DND-41 (cell line): ENCODE measurements around the gene TPD52L1.

ENCODE experiments used
- ATAC-seq: fragments of 200-7000 bp; cut with Tn5 transposase; 3 replicates; pipeline ENCODE4 v1.9.1; 2021; ENCODE audit warnings: low read depth; ENCODE audit not compliant: insufficient read depth
- DNase-seq: peaks from one replicate; pipeline ENCODE4 v3.0.0-alpha.2; 2020
- H2AFZ ChIP-seq: 2 replicates; pipeline ENCODE4 v1.6.0; 2012; ENCODE audit warnings: low read depth, low read length
- H3K27ac ChIP-seq: 2 replicates; pipeline ENCODE4 v1.5.1; 2012; ENCODE audit warnings: low read length, inconsistent platforms
- H3K27me3 ChIP-seq: fragments of 200-600 bp; sonication (generic); 2 replicates; pipeline ENCODE4 v1.6.0; 2012; ENCODE audit warnings: low read length, mild to moderate bottlenecking, inconsistent platforms; ENCODE audit not compliant: insufficient read depth, poor library complexity
- H3K36me3 ChIP-seq: 2 replicates; pipeline ENCODE4 v1.5.1; 2012; ENCODE audit warnings: low read length, inconsistent platforms; ENCODE audit not compliant: insufficient read depth
- H3K4me1 ChIP-seq: 2 replicates; pipeline ENCODE4 v1.5.1; 2012; ENCODE audit warnings: mild to moderate bottlenecking, low read length; ENCODE audit not compliant: insufficient read depth
- H3K4me2 ChIP-seq: 2 replicates; pipeline ENCODE4 v1.6.0; 2012; ENCODE audit warnings: mild to moderate bottlenecking, moderate library complexity, low read length, inconsistent platforms; ENCODE audit not compliant: insufficient read depth
- H3K4me3 ChIP-seq, 2 experiments: fragments of 200-600 bp in 1 of 2; shearing (Covaris generic) in 1 of 2; 2 replicates each; pipeline ENCODE4 v1.5.1; 2012 to 2016; ENCODE audit warnings: inconsistent platforms in 2 of 2, low read length in 2 of 2, mild to moderate bottlenecking in 2 of 2, low read depth in 1 of 2, moderate library complexity in 1 of 2
- H3K79me2 ChIP-seq: 2 replicates; pipeline ENCODE4 v1.6.0; 2012; ENCODE audit warnings: low read length, inconsistent platforms; ENCODE audit not compliant: insufficient read depth
- H3K9ac ChIP-seq: 2 replicates; pipeline ENCODE4 v1.6.0; 2012; ENCODE audit warnings: low read depth, mild to moderate bottlenecking, inconsistent platforms, low read length, moderate library complexity
- H3K9me3 ChIP-seq: 2 replicates; pipeline ENCODE4 v1.5.1; 2012; ENCODE audit warnings: low read length, moderate library complexity, mild to moderate bottlenecking, inconsistent platforms; ENCODE audit not compliant: insufficient read depth, severe bottlenecking
- H4K20me1 ChIP-seq: 2 replicates; pipeline ENCODE4 v1.6.0; 2012; ENCODE audit warnings: low read length; ENCODE audit not compliant: insufficient read depth
- EZH2 ChIP-seq: IDR thresholded peaks from 3 replicates; pipeline ENCODE4 v1.6.1; 2012; ENCODE audit warnings: borderline replicate concordance, low read depth, mild to moderate bottlenecking, moderate library complexity, low read length, inconsistent platforms; ENCODE audit not compliant: severe bottlenecking
- TF ChIP-seq, protein P1 (sequence below): IDR thresholded peaks from 2 replicates; pipeline ENCODE4 v1.5.1; 2012; ENCODE audit warnings: borderline replicate concordance, low read length, moderate library complexity, mild to moderate bottlenecking; ENCODE audit not compliant: poor library complexity, severe bottlenecking; ENCODE audit errors: extremely low read depth

Gene TPD52L1

DNA sequence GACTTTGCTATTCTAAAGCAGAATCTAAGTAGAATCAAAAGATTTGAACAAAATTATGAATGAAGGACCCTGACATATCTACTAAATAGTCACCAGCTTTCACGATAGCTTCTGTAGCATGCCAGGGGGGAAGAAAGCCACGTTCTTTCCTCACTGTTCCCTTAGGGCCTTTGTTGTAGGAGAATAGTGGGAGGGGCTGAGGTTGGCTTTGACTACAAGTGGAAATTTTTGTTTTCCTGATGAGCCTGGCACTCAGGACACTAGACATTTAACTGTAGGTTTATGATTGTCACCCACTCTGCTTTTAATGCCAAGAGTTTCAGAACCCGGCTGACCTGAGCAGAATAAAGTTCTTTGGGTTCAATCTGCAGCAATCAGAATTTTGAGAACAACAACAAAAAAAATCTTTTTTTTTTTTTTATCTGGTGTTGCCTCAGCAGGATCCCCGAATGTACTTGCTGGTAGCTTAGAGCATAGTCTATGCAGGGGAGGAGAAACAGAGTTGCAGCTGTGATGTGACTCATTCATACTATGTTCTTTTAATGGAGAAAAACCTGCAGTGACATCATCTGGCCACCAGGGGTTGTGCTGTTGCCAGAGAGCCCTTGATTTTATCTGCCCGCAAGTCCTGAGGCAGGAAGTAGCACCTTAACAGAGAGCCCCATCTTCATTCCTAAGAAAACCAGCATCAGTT is 38.5 kb downstream of the TPD52L1 start:
- Histone ChIP-seq H3K27ac (no peak overlapping the region), H3K36me3 (no peaks in the 10 kb centered on the region), H4K20me1 (no peaks in the 10 kb centered on the region), H3K4me2 (no peak overlapping the region), H3K79me2 (no peaks in the 10 kb centered on the region), H3K9ac (no peak overlapping the region), H3K27me3 (no peaks in the 10 kb centered on the region), H3K4me3 (no peak overlapping the region), H3K9me3 (no peaks in the 10 kb centered on the region), H2AFZ (0 out of 2 replicates have a peak overlapping the region, but pooled peaks have one; percentile 56), H3K4me1 (peaks cover 5% of the 10 kb centered on the region; the same call in 1 of the 2 replicates)
- ATAC-seq, result peak; percentile 98
- TF ChIP-seq EZH2, result no peak
- TF ChIP-seq, protein P1, sequence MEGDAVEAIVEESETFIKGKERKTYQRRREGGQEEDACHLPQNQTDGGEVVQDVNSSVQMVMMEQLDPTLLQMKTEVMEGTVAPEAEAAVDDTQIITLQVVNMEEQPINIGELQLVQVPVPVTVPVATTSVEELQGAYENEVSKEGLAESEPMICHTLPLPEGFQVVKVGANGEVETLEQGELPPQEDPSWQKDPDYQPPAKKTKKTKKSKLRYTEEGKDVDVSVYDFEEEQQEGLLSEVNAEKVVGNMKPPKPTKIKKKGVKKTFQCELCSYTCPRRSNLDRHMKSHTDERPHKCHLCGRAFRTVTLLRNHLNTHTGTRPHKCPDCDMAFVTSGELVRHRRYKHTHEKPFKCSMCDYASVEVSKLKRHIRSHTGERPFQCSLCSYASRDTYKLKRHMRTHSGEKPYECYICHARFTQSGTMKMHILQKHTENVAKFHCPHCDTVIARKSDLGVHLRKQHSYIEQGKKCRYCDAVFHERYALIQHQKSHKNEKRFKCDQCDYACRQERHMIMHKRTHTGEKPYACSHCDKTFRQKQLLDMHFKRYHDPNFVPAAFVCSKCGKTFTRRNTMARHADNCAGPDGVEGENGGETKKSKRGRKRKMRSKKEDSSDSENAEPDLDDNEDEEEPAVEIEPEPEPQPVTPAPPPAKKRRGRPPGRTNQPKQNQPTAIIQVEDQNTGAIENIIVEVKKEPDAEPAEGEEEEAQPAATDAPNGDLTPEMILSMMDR, result peak; percentile 84
- DNase-seq, result peak; percentile 73

DNA sequence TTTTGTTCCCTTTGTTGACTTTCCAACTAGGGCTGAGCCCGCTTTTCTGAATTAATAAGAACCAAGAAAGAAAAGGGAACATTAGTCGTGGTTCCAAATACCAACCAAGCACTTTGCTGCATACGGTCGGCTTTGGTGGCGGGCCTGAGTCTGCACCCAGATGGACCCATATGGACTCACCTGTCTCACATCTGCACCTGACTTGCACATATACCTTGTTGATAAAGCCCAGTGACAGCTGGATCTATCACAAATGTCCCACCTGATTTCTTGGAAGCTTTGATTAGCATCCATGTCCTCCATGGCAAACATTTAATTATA is 39.0 kb downstream of the TPD52L1 start:
- Histone ChIP-seq H3K27ac (no peak overlapping the region), H3K9me3 (no peaks in the 10 kb centered on the region), H3K36me3 (no peaks in the 10 kb centered on the region), H3K9ac (no peak overlapping the region), H3K4me1 (peaks cover 5% of the 10 kb centered on the region; the same call in 1 of the 2 replicates), H3K4me2 (no peak overlapping the region), H3K4me3 (no peak overlapping the region), H2AFZ (0 out of 2 replicates have a peak overlapping the region, but pooled peaks have one; percentile 56), H3K27me3 (no peaks in the 10 kb centered on the region), H3K79me2 (no peaks in the 10 kb centered on the region), H4K20me1 (no peaks in the 10 kb centered on the region)
- DNase-seq, result no peak
- TF ChIP-seq, protein P1, result no peak
- no peak for TF ChIP-seq EZH2
- ATAC-seq, result no peak

DNA sequence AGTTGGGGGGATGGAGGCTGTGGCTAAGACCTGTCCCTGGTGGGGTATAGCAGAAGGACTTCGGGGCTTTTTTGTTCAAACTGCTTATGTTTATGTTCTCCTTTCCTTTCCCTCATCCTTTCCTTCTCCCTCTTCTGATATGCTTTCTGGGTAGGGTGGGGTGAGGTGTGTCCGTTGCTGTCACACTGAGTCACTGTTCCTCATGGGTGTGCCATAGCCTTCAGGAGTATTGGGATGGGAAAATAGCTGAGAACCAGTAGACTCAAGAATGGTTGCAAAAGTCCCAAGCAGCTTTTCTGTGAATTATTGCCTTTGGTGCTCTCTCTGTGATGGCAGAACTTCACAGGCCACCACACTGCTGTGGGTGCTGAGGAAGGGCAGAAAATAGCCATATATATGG is 39.6 kb downstream of the TPD52L1 start:
- no peak overlapping the region for H3K4me2 ChIP-seq
- DNase-seq (no peak), ATAC-seq (no peak)
- no peaks in the 10 kb centered on the region for H4K20me1 ChIP-seq
- H3K36me3 ChIP-seq, result no peaks in the 10 kb centered on the region
- peaks cover 5% of the 10 kb centered on the region; the same call in 1 of the 2 replicates for H3K4me1 ChIP-seq
- no peak overlapping the region for H3K27ac ChIP-seq
- H3K27me3 ChIP-seq, result no peaks in the 10 kb centered on the region
- no peak overlapping the region for H3K4me3 ChIP-seq
- H3K9me3 ChIP-seq, result no peaks in the 10 kb centered on the region
- H3K9ac ChIP-seq, result no peak overlapping the region
- TF ChIP-seq, protein P1, result no peak
- TF ChIP-seq EZH2, result no peak
- H2AFZ ChIP-seq, result no peak overlapping the region
- no peaks in the 10 kb centered on the region for H3K79me2 ChIP-seq

GRCh38 chr6:125194941-125195340 is 41.4 kb downstream of the TPD52L1 start:
- no peaks in the 10 kb centered on the region for H3K79me2 ChIP-seq
- H3K36me3 ChIP-seq, result no peaks in the 10 kb centered on the region
- no peak overlapping the region for H3K4me2 ChIP-seq
- no peaks in the 10 kb centered on the region for H3K9me3 ChIP-seq
- H2AFZ ChIP-seq, result no peak overlapping the region
- no peak overlapping the region for H3K4me3 ChIP-seq
- DNase-seq (no peak), ATAC-seq (no peak)
- H4K20me1 ChIP-seq, result no peaks in the 10 kb centered on the region
- no peak overlapping the region for H3K27ac ChIP-seq
- TF ChIP-seq, protein P1, result no peak
- TF ChIP-seq EZH2, result no peak
- H3K27me3 ChIP-seq, result peaks cover 2% of the 10 kb centered on the region
- no peak overlapping the region for H3K9ac ChIP-seq
- peaks cover 5% of the 10 kb centered on the region; the same call in 1 of the 2 replicates for H3K4me1 ChIP-seq
